GM21737 (cell line): ENCODE measurements around the gene PTPRN2.
"Not testable (repeated sequence)": the region's sequence is repeated elsewhere in the genome, so short reads cannot be mapped to it uniquely, and the experiment has no call there.

Experiments used
- ATAC-seq: cut with Tn5 transposase; IDR thresholded peaks from one replicate; pipeline ENCODE4 v1.9.1; 2021; ENCODE audit warnings: mild to moderate bottlenecking, moderate library complexity; ENCODE audit not compliant: unreplicated experiment

PTPRN2 gene

GRCh38 chr7:157714166-157715070 lies 873.2 kb downstream of the PTPRN2 start:
- ATAC-seq = no peak

DNA sequence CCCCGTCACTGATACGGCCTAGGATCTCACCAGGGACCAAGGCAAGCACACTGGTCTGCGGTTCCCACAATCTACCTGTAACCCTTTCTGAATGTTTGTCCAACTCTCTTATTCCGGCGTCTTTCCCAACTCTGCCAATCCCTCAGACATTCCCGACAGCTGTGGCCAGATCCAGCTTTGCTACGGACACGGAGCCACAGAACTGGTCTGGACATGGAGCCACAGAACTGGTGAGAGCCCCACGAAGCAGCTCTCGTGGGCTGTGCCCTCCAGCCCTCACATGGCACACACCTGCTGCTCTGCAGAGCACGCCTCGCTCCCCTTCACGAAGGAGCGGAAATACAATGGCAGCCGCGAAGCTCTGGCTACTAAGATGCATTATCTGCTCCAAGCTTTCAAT lies 874.0 kb downstream of the PTPRN2 start:
- ATAC-seq = no peak

DNA sequence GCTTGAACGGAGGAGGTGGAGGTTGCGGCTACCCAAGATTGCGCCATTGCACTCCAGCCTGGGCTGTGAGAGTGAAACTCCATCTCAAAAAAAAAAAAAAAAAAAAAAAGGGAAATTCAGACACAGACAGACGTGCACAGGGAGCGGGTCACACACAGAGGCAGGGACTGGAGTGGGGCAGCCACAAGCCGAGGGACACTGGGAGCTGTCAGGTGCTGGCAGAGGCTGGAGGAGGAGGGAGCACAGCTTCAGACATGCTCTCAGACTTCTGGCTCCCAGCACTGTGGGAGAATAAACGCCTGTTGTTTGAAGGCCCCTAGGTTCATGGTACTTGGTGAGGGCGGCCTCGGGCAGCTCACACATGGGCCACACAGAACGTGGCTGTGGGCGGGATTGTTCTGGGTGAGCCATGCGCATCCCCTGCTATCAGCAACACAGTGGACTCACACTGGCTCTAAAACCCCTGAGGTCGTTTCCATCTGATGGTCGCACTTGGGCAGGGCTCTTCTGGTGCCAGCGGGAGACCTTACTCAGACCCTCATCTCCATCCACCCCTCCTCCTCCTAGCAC lies 874.9 kb downstream of the PTPRN2 start:
- no peak for ATAC-seq

GRCh38 chr7:157711353-157711888 lies 876.2 kb downstream of the PTPRN2 start:
- ATAC-seq = no peak

GRCh38 chr7:157710396-157710795 lies 877.2 kb downstream of the PTPRN2 start:
- ATAC-seq = no peak

- ATAC-seq = no peak
These were observed 877.9 kb downstream of the PTPRN2 start for GRCh38 chr7:157709531-157710251.

DNA sequence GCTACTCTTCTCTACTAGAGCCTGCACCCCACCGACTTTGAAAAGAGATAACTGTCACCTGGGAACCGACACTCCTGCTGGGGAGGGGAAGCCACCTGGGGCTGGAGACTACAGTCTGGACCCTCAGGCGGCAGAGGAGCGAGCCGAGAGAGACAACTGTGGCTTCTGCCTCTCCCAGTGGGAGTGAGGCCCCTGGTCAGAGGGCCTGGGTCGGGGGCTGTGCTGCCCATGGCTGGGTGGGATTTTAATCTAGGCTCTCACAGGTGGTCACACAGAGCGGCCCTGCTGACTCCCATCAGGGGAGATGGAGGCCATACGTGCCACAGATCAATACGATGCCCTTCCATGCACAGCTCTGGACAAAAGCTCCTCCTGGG lies 878.7 kb downstream of the PTPRN2 start:
- no peak for ATAC-seq

DNA sequence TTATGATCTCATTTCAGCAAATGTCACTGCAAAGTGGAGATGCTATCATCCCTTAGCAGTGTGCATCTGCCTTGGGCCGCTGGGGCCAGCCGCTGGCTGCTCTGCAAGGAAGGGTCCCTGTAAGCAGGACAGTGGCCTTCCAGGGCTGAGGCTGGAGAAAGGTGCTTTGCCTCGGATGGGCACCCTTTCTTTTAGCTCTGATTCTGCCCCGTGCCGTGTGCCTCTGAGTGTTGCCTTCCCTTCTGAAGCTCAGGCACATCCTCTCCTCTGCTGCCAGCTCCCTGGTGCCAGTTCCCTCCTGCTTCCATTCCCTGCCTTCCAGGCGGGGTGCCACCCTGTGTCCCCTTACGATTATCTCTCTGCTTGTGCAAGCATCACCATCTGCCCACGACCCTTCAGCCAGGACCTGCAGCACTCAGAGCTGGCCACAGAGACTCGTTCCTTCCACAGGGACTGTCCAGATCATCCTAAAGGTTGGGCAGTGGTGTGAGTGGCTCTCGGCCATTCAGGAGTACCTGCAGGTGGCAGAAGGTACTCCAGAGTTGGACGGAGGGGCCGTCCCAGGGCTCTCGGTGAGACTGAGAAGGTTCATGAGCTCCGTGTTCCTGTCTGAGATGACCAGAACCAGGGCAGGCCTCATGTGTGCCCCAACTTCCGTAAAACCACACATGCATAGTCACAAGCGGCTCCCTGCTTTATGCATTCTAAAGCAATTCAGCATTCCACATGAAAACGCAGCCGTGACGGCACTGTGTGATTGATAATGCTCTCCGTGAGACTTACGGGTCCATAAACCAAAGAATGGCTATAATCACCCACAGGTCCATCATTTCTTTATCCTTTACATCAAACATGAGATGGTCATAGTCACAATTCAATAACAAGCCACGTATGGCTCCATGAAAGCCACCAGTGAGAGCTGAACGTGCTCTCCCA lies 879.4 kb downstream of the PTPRN2 start:
- ATAC-seq = no peak

DNA sequence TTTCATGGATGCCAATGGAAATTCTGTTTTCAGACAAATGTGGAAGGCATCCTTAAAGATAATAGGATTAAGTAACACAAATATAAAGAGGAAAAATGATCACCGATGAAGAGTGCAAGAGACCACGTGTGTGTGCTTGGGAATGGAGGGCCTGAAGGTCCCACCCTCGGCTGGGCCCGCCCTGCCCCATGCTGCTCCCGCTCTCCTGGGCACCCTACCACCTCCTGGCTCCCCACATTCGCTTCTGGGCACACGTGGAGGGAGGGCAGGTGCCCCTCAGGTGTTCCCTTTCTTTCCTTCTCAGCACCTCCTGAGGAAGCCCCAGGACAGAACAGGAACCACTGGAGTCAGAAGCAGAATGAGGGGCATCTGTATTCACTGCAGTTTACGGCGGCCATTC lies 883.3 kb downstream of the PTPRN2 start:
- ATAC-seq = no peak

DNA sequence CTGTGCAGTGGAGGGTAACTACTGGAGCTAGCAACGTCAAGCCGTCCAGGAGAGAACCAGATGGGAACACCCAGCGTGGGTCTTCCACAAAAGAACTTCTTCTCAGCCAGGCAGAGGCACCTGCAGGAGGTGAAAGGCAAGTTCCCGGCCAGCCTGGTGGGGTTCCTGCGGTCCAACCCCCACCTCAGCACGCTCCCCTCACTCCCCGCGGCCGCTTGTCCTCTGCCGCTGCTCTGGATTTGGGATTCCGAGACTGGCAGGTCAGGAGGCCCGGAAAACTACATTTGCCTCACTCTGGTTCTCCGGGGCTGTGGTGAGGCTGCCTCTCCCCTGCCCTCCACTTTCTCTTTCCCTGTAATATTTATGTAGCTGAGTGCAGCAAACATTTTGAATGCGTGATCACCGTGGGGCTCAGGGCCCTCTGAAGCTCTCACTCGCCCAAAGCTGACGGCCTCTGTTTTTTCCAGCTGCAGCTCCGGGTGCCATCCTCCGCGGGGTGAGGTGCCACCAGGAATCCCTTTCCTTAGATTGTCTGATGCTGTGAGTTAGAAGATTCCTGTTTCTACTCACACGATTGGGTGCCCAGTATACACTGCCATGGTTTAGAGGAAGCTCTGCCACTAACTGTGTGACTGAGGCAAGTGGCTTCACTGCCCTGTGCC lies 884.0 kb downstream of the PTPRN2 start:
- no peak for ATAC-seq

GRCh38 chr7:157703131-157703530 lies 884.5 kb downstream of the PTPRN2 start:
- ATAC-seq = no peak

- ATAC-seq = no peak
These were observed 885.2 kb downstream of the PTPRN2 start for GRCh38 chr7:157702311-157703023.

GRCh38 chr7:157701395-157702180 lies 886.0 kb downstream of the PTPRN2 start:
- not testable (repeated sequence) for ATAC-seq

- no peak for ATAC-seq
These were observed 887.2 kb downstream of the PTPRN2 start for GRCh38 chr7:157700231-157701005.

- no peak for ATAC-seq
These were observed 888.1 kb downstream of the PTPRN2 start for GRCh38 chr7:157699357-157700013.

DNA sequence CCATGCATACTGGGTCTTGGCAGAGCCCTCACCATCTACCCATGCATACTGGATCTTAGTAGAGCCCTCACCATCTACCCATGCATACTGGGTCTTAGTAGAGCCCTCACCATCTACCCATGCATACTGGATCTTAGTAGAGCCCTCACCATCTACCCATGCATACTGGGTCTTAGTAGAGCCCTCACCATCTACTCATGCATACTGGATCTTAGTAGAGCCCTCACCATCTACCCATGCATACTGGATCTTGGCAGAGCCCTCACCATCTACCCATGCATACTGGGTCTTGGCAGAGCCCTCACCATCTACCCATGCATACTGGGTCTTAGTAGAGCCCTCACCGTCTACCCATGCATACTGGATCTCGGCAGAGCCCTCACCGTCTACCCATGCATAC lies 890.3 kb downstream of the PTPRN2 start:
- ATAC-seq = not testable (repeated sequence)

DNA sequence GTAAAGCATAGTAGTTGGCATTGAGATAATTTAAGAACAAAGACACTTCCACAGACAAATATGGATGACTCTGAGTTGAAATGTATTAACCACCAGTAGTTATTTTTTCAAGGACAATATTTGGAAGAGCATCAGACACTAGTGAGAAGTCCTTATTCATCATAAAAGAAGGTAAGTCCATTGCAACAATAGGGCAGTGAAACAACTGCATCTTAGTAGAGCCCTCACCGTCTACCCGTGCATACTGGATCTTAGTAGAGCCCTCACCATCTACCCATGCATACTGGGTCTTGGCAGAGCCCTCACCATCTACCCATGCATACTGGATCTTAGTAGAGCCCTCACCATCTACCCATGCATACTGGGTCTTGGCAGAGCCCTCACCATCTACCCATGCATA lies 892.0 kb downstream of the PTPRN2 start:
- not testable (repeated sequence) for ATAC-seq
